ENCODE measurements around the gene ZNF683.

DNA sequence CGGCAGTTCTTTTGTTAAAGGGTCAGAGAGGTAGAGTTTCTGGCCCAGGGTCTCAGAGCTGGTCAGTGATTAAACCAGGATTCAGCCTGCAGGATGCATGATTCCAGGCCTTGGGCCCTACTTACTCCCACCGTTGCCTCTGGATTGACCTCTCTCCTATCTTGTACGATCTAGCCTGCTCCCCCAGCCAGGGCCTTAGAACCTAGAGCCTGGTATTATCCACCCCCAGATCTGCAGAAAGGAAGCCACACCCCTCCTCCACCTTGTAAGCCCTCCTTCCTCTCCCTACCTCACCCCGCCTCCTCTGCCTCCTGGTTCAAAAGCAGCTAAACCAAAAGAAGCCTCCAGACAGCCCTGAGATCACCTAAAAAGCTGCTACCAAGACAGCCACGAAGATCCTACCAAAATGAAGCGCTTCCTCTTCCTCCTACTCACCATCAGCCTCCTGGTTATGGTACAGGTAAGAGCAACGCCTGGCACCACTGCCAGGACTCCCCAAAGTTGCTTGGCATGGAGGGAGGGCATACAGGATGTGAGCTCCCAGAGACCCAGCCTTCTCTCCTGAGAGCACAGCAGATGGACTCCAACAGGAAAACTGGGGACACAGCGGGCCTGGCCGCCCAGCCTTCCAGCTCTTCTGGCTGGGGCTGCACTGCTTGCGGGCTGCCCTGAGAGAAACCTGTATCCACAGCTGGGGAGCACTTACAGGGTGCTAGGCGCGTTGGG lies 54.8 kb downstream of the ZNF683 start, which contains the start of gene CD52:
- TF ChIP-seq CTCF (conservative IDR thresholded peaks at IDR 0.05; ENCODE audit: low read length) (no peak), EZH2phosphoT487 (IDR thresholded peaks at IDR 0.05; ENCODE audit: borderline replicate concordance) (no peak)
